ENCODE data around the gene PCSK7.

GRCh38 chr11:117221775-117222517 lies 9.9 kb downstream of the PCSK7 start:
- TF ChIP-seq CTCF (IDR thresholded peaks at IDR 0.05 in 4 of 5, conservative IDR thresholded peaks at IDR 0.05 in 1 of 5) (no peak), POLR2A (IDR thresholded peaks at IDR 0.05) (peak in 1 of 2 donors; percentile 26)
